Neural progenitor cell (in vitro differentiated cells): Measurements from ENCODE around the gene C4A.
"Not testable (repeated sequence)": the region's sequence is repeated elsewhere in the genome, so short reads cannot be mapped to it uniquely, and the experiment has no call there.

Experiments used
- EZH2 ChIP-seq: fragments of 200-600 bp; sonication (generic); IDR thresholded peaks from 2 replicates; pipeline ENCODE4 v1.6.1; 2017; ENCODE audit warnings: antibody characterized with exemption, mild to moderate bottlenecking, moderate library complexity
- TF ChIP-seq, protein P1 (sequence below): fragments of 200-600 bp; sonication (generic); IDR thresholded peaks from 2 replicates; pipeline ENCODE4 v1.5.1; 2017; ENCODE audit warnings: antibody characterized with exemption, mild to moderate bottlenecking

DNA sequence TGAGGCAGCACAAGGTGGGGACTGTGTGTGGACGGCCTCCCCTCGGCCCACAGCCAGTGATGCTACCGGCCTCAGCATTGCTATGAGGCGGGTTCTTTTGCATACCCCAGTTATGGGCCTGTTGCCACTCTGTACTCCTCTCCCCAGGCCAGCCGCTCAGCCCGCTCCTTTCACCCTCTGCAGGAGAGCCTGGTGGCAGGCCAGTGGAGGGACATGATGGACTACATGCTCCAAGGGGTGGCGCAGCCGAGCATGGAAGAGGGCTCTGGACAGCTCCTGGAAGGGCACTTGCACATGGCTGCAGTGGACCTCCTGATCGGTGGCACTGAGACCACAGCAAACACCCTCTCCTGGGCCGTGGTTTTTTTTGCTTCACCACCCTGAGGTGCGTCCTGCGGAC is 25.2 kb downstream of the C4A start:
- TF ChIP-seq, protein P1, sequence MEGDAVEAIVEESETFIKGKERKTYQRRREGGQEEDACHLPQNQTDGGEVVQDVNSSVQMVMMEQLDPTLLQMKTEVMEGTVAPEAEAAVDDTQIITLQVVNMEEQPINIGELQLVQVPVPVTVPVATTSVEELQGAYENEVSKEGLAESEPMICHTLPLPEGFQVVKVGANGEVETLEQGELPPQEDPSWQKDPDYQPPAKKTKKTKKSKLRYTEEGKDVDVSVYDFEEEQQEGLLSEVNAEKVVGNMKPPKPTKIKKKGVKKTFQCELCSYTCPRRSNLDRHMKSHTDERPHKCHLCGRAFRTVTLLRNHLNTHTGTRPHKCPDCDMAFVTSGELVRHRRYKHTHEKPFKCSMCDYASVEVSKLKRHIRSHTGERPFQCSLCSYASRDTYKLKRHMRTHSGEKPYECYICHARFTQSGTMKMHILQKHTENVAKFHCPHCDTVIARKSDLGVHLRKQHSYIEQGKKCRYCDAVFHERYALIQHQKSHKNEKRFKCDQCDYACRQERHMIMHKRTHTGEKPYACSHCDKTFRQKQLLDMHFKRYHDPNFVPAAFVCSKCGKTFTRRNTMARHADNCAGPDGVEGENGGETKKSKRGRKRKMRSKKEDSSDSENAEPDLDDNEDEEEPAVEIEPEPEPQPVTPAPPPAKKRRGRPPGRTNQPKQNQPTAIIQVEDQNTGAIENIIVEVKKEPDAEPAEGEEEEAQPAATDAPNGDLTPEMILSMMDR: not testable (repeated sequence)
- TF ChIP-seq EZH2: not testable (repeated sequence)
